DMS53 (cell line): Measurements from ENCODE around the gene KCNE3.

Experiments used
- DNase-seq: peaks from one replicate; lab custom pipeline; 2025; lab: John Stamatoyannopoulos, UW

Gene KCNE3

GRCh38 chr11:74466916-74467885 is at the start of gene KCNE3:
Gene KCNE3, minus strand, starts transcription at chr11:74467549. Its CDS starts 9,986 bp downstream, at chr11:74457563.
- DNase-seq: peak; percentile 61

- DNase-seq: no peak
Observed at GRCh38 chr11:74507582-74507981, 40.2 kb upstream of the KCNE3 start.

GRCh38 chr11:74506823-74507222 is 39.5 kb upstream of the KCNE3 start:
- DNase-seq: no peak

GRCh38 chr11:74505911-74506310 is 38.6 kb upstream of the KCNE3 start:
- DNase-seq: no peak

GRCh38 chr11:74504100-74504691 is 36.8 kb upstream of the KCNE3 start:
- DNase-seq: no peak

- no peak for DNase-seq
Observed at GRCh38 chr11:74494916-74495315, 27.6 kb upstream of the KCNE3 start.

- DNase-seq: peak; percentile 80
Observed at GRCh38 chr11:74493791-74494630, 26.7 kb upstream of the KCNE3 start.

GRCh38 chr11:74492974-74493790 is 25.8 kb upstream of the KCNE3 start, which contains the start of gene LIPT2:
Gene LIPT2, minus strand, starts transcription at chr11:74493724. Its CDS starts 21 bp downstream, at chr11:74493703.
- DNase-seq: peak; percentile 100

GRCh38 chr11:74492084-74492483 is 24.7 kb upstream of the KCNE3 start:
- DNase-seq: peak; percentile 63

- no peak for DNase-seq
Observed at GRCh38 chr11:74490941-74491340, 23.6 kb upstream of the KCNE3 start.

- DNase-seq: peak; percentile 54
Observed at GRCh38 chr11:74487875-74488274, 20.5 kb upstream of the KCNE3 start.

- no peak for DNase-seq
Observed at GRCh38 chr11:74485868-74486267, 18.5 kb upstream of the KCNE3 start.

- no peak for DNase-seq
Observed at GRCh38 chr11:74480688-74481417, 13.5 kb upstream of the KCNE3 start.

- no peak for DNase-seq
Observed at GRCh38 chr11:74479732-74480123, 12.4 kb upstream of the KCNE3 start.

- DNase-seq: no peak
Observed at GRCh38 chr11:74478877-74479731, 11.8 kb upstream of the KCNE3 start.

- DNase-seq: no peak
Observed at GRCh38 chr11:74476536-74476935, 9.2 kb upstream of the KCNE3 start.

GRCh38 chr11:74474316-74474715 is 7.0 kb upstream of the KCNE3 start:
- no peak for DNase-seq

- DNase-seq: no peak
Observed at GRCh38 chr11:74473382-74474173, 6.2 kb upstream of the KCNE3 start.
